LNCAP (cell line): ENCODE data around the gene OLIG1.

Experiments used
- CTCF ChIP-seq: fragments of 450-650 bp; IDR thresholded peaks from 2 replicates; pipeline ENCODE4 v1.5.1; 2017; ENCODE audit warnings: mild to moderate bottlenecking

The OLIG1 gene

DNA sequence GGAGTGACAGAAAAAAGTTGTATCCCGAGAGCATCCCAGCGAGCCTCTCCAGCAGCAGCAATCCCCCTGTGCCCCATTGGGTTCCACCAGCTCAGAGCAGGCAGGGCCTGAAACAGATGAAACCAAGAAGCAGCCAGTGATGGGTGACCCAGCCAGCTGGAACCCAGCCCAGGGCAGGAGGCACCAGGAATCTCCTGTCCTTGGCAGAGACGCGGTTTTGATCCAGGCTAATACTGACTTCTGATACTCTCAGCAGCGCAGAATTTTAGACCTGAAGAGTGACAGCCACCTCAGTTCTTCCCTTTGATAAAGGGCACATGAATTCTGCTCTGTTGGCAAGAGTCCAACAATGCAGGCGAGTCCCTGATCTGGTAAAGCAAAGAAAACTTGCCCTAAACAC lies 11.4 kb upstream of the OLIG1 start:
- TF ChIP-seq CTCF, result no peak

GRCh38 chr21:33058957-33059356 lies 11.0 kb upstream of the OLIG1 start:
- no peak for TF ChIP-seq CTCF

DNA sequence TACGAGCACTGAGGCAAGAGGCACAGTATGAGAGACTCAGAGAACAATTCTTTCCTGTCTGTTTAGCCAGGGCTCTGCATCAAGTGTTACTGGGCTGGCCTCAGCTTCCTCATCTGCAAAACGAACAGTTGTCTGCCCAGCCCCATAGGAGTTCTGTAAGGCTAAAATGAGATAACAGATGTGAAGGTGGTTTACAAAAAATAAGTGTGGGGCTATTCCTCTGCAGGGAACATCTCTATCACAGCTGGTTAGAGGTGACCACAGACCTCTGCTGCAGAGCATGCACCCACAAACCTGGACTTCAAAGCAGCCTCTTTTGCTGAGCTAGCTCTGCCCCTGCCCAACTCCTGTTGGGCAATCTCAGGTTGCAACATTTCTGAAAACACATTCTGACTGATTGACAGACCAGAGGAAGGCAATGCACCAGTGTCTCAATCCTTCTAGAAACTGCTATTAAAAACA lies 10.5 kb upstream of the OLIG1 start:
- no peak for TF ChIP-seq CTCF

DNA sequence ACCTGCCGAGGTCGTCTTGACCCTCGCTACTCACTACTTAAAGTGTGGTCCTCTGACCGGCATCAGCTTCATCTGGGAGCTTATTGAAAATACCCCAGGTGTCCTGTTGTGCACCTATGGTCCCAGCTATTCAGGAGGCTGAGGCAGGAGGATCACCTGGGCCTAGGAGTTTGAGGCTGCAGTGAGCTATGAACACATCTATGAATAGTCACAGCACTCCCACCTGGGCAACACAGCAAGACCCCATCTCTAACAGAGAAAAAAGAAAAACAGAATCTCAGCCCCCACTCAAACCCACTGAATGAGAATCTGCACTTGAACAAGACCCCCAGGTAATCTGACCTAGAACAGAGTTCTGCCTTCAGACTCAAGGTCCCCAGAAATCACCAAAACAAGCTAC lies 8.7 kb upstream of the OLIG1 start:
- no peak for TF ChIP-seq CTCF

DNA sequence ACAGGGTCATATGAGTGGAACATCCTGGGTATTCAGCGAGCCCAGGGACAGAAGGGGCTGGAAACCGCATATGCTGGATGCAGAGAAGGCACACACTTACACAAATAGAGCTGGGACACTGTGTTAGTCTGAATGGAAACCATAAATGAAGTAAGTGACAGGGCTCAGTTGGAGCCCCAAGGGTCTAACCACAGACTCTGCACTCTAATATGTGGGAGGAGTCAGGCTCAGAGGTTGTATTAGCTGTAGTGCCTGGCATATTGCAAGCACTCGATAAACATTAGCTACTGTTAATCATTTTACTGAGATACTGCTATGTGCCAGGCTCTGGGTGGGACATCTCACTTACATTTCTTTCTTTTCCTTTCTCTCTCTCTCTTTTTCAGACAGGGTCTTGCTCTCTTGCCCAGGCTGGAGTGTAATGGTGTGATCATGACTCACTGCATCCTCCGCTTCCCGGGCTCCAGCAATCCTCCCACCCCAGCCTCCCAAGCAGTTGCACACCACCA lies 6.5 kb upstream of the OLIG1 start:
- no peak for TF ChIP-seq CTCF

DNA sequence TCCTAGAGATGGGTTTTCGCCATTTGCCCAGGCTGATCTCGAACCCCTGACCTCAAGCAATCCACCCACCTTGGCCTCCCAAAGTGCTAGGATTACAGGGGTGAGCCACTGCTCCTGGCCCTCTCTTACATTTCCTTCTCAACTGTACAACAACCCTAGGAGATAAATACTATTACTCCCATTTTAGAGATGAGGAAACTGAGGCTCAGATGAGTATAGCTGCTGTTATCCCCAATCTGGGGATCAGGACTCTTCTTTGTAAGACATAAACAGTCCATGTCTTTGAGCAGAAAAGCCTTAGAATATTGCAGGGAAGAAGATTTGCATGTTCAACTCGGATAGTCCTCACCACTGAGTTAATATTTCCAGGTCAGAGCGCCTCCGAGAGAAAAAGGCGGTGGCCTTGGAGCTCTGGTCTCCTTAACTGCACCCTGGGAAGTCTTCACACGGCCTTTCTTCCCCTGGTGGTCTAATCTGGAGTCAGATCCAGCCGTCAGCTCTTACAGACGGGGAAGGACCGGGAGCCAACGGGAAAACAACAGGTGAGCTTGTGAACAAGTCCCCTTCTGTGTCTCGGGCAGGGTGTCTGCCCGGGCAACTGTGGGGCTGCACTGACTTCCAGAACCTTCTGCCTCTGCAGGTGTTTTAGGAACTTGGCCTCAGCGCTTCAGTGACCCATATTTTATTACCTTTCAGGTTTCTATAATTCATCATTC lies 5.9 kb upstream of the OLIG1 start:
- no peak for TF ChIP-seq CTCF

DNA sequence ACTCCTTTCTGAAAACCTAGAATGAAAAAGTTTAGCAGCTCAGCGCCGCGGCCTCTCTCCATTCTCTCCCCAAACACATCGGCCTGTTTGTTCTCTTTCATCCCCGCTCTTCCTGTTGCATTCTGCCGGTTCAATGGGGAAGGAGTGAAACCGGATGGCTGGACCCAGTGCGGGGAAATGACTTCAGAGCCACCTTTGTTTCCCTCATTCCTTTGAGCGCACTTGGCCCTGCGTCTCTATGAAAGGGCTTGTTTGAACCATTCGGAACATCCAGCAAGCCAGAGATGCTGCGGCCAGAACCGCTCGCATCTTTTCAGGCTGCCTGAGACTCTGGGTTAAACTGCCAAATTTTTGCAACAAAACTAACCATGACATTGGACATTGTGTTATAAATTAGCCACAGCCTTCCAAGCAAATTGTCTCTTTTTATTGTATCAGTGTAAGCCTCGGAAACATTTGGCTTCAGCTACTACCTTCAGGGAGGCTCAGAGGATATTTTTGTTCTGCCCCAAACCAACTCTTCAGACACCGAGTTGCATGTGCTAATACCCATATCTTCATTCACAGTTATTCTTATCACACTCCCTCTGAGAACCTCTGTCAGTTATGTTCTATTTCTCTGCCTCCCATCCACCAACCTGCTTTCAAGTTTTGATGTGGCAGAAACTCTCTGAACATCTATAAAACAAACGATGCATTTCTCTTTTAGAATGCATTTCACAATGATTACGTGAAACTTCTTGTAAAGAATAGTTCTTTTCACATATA lies 5.1 kb upstream of the OLIG1 start:
- no peak for TF ChIP-seq CTCF
